Subcutaneous adipose tissue (tissue), 4 donors: ENCODE measurements around the gene TNS3. TPM values are rescaled to one million over a fixed set of nuclear protein-coding genes. Genes with fewer than 3 reads are reported as not detected.

Experiments
- total RNA-seq, 4 donors: library from RNA; depleted of rRNA; stranded (reverse); fragments of >200 nt; gene quantifications; one replicate each; pipeline ENCODE4 v1.1.0, GENCODE V29; 2016
- TF ChIP-seq, protein P1 (sequence below): fragments of 450-650 bp; IDR thresholded peaks from one replicate; pipeline ENCODE4 v1.5.1; 2016; ENCODE audit warnings: low read depth, mild to moderate bottlenecking, control low read depth, antibody characterized with exemption, moderate library complexity

TNS3 gene
- total RNA-seq, 4 donors from 2014 or later, result 104 to 137 (median 110) TPM

DNA sequence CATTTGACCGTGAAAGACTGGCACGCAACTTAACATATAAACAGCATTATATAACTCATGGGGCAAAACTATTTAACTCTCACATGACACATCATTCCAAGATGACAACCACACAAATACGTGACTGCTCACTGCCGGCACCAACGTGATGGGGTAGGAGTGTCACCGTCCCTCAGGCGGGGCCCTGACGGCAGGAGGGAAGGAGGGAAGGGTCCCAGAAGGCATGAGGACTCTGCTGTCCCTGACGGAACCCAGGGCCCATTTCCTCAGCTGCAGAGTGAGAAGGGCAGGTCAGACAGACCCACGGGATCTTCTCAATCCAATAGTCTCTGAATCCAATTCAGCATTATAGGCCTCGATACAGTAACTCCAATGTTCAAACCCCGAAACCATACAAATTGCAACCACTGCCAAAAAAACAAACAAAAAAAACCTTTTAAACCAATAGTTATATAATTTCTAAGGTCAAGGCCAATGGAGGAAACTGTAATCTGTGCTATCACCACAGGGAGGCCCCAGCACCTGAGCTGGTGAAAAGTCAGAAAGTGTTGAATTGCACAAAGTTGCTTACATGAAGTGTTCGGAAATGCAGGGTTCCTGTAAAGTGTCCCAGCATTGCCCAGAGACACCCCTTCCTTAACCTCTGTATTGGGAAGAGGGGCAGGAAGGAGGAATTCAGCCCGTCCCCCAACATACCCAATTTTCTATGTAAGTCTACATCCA is 137.4 kb downstream of the TNS3 start:
- TF ChIP-seq, protein P1, sequence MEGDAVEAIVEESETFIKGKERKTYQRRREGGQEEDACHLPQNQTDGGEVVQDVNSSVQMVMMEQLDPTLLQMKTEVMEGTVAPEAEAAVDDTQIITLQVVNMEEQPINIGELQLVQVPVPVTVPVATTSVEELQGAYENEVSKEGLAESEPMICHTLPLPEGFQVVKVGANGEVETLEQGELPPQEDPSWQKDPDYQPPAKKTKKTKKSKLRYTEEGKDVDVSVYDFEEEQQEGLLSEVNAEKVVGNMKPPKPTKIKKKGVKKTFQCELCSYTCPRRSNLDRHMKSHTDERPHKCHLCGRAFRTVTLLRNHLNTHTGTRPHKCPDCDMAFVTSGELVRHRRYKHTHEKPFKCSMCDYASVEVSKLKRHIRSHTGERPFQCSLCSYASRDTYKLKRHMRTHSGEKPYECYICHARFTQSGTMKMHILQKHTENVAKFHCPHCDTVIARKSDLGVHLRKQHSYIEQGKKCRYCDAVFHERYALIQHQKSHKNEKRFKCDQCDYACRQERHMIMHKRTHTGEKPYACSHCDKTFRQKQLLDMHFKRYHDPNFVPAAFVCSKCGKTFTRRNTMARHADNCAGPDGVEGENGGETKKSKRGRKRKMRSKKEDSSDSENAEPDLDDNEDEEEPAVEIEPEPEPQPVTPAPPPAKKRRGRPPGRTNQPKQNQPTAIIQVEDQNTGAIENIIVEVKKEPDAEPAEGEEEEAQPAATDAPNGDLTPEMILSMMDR, result no peak

DNA sequence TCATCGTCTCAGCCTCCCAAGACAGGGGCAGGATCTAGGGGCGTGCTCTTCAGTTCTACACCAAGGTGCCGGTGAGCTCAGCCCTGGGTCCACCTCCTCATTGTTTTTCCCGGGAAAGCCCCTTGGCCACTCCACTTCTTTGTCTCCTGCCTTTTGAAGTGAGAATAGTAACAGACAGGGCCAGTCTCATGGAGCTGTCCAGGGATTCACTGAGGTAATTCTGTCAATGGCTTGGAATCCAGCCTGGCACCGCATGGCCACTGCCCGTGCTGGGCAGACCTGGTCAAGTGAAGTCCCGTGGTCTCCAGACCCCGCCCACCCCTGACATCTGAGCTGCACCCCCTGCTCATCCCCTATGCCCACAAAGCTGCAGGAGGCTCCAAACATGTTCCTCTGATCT is 138.9 kb downstream of the TNS3 start:
- TF ChIP-seq, protein P1, result no peak

DNA sequence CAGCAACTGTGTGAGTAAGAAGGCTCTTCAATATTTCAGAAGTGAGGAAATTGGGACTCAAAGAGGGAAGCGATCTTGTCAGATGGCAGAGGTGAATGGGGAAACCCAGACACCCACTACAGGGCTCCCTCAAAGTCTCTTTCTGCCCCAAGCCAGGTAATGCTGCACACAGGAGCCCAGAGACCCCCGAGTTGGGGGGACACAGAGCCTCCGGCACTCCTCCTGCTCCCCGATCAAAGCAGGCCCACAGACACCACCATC is 139.4 kb downstream of the TNS3 start:
- TF ChIP-seq, protein P1, result no peak

DNA sequence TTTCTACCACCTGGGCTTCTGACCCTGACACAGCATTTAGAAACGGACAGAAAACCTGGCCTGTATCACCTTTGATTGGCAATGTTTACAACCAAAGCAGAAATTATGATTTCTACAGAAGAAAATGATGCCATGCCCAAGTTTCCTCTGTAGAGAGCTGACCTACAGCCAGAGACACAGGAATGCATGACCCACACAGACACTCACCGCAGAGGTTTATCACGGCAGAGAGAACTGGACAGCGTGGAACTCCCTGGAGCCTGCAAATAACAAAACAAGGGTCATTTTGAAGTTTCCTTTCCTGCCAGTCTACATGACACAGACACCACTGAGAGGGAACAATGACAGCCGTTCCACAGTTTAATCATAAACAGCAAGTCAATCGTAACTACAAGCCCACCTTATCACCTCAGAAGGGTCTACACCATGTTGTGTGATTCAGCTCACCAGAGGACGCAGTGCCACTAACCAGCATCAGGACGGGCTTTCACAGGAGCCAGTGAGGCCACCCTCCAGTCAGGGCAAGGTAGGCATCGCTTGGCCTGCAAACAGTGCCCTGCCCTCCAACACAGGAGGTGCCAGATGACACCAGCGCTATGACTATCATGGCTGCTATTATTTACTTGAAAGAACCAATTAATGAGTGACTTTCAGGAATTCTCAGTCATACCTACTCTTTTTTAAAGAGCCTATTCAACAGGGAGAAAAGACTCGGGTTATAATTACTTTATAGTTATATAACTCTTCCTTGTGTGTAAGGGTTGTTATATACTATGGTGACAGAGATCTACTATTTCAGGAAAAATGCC is 139.9 kb downstream of the TNS3 start:
- TF ChIP-seq, protein P1, result no peak

DNA sequence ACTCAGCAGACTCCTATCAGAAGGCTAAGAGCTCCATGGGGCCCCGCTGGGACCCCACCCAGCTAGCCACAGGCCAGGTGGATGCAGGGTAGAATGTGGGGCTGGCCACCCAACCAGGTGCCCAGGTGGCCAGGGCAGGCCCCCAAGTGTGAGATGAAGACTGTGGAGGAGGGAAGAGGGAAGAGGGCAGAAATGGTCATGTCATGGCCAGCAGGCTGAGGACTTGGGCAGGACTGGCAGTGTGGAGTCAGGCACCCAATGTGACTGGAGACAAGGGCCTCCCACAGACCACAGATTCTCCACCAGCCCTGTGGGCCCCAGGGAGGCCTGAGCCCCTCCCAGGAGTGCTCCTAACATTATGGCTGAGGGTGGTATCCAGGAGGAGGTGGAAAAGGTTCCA is 141.6 kb downstream of the TNS3 start:
- TF ChIP-seq, protein P1, result no peak

DNA sequence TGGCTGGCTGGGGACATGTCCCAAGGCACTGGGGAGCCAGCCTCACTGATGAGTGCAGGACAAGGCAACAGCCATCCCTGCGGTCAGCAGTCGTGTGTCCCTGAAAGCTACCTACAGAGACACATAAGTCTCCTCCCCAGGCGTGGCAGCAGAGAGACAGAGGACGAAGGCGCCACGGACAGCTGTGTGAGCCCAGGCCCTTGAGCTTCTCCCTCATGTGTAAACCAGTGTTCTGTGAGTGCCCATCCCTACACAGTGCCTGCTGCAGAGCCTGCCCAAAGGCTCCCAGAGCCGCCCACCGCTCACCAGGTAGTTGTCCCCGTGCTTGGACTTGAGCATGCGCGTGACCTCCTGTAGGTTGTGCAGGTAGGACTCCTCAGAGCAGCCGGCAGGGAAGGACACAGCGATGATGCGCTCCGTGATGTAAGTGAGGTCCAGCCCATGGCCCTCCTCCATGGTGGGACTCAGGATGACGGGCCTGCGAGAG is 142.7 kb downstream of the TNS3 start:
- TF ChIP-seq, protein P1, result no peak

DNA sequence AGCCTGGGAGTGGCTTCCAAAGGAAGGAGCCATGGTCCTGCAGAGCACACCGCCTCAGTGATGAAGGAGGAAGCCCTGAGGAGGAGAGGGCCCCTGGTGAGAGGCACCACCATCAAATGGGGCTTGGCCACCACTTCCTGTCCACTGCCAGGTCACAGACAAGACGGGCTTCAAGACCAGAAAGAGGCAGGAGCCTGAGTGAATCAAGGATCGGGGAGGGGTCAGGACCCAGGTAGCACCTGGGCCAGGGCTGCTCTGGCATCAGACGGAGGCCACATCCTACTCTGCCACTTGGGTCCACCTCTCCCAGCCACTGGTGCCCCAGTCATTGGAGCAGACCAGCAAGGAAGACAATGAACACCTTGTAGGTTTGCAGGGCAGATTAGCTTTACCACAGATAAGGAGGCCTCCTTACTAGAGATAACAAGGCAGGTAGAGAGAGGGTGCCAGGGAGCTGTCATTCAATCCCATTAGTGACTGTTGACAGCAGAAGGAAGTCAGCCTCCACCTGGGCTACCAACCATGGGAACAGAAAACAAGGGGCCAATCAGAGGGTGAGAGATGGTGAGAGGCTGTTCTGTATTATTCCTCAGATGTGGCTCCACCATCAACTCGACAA is 143.4 kb downstream of the TNS3 start:
- TF ChIP-seq, protein P1, result no peak
